A549 (cell line): ENCODE data around the gene ECI1. TPM values are rescaled to one million over a fixed set of nuclear protein-coding genes. Genes with fewer than 3 reads are reported as not detected.

ENCODE experiments used
- ATAC-seq, 2 experiments: fragments of 200-7000 bp in 1 of 2; fragments of >200 bp in 1 of 2; cut with Nextera tagmentation in 1 of 2; cut with Tn5 transposase in 1 of 2; 3 replicates each; pipeline versions ENCODE4 v1.8.0 to v1.9.1; 2018 to 2020; ENCODE audit warnings: mild to moderate bottlenecking in 1 of 2, moderate library complexity in 1 of 2
- CTCF ChIA-PET: fragments of 300-600 bp; sonication (Branson Sonifier 250); formaldehyde crosslinking; extraction: SDS; loops from one replicate; lab custom pipeline; 2021; ENCODE audit warnings: antibody characterized with exemption, inconsistent platforms; lab: Yijun Ruan, JAX
- POLR2A ChIA-PET: fragments of 350-600 bp; formaldehyde crosslinking; extraction: SDS; loops from one replicate; lab custom pipeline; 2021; ENCODE audit warnings: antibody characterized with exemption, inconsistent platforms; lab: Yijun Ruan, JAX
- DNase-seq, 2 experiments: peaks; one replicate each; pipeline versions ENCODE4 v3.0.0 to v3.0.0-alpha.2; 2011 to 2016; ENCODE audit warnings: low read depth in 1 of 2, low spot score in 1 of 2
- FAIRE-seq: peaks from 2 replicates; lab custom pipeline; 2011; peaks lifted over from hg19 to GRCh38; lab: Jason Lieb, UNC
- H3K27ac ChIP-seq, 2 experiments: fragments of >200 bp; sonication (Bioruptor Twin); formaldehyde crosslinking; 3 replicates each; pipeline ENCODE4 v1.5.1; 2016 to 2017
- H3K4me1 ChIP-seq: fragments of >200 bp; sonication (Bioruptor Twin); formaldehyde crosslinking; 3 replicates; pipeline ENCODE4 v1.6.1; 2016
- H3K4me2 ChIP-seq: fragments of >200 bp; sonication (Bioruptor Twin); formaldehyde crosslinking; 3 replicates; pipeline ENCODE4 v1.6.1; 2016
- H3K4me3 ChIP-seq: fragments of >200 bp; sonication (Bioruptor Twin); formaldehyde crosslinking; 3 replicates; pipeline ENCODE4 v1.5.1; 2016
- H3K9me3 ChIP-seq: fragments of >200 bp; sonication (Bioruptor Twin); formaldehyde crosslinking; 3 replicates; pipeline ENCODE4 v1.6.1; 2016
- CEBPB ChIP-seq, 2 experiments: fragments of >200 bp in 1 of 2; sonication (Bioruptor Twin) in 1 of 2; formaldehyde crosslinking in 1 of 2; IDR thresholded peaks; 2 replicates each; pipeline ENCODE4 v1.6.1; 2012 to 2016
- CHD4 ChIP-seq: fragments of 200-600 bp; sonication (generic); IDR thresholded peaks from 2 replicates; pipeline ENCODE4 v1.6.1; 2016; ENCODE audit warnings: antibody characterized with exemption, mild to moderate bottlenecking, borderline replicate concordance
- EP300 ChIP-seq, 2 experiments: fragments of >200 bp; sonication (Bioruptor Twin); formaldehyde crosslinking; IDR thresholded peaks; 2 replicates in 1 of 2; 3 replicates in 1 of 2; pipeline ENCODE4 v1.6.1; 2016 to 2017
- ESRRA ChIP-seq: fragments of 150-350 bp; IDR thresholded peaks from 2 replicates; pipeline ENCODE4 v1.6.1; 2014; ENCODE audit warnings: mild to moderate bottlenecking, low read length, borderline replicate concordance
- FOSB ChIP-seq: fragments of 250-450 bp; sonication (Bioruptor Pico); IDR thresholded peaks from 2 replicates; pipeline ENCODE4 v1.5.0; 2020; ENCODE audit warnings: mild to moderate bottlenecking, moderate library complexity
- HOXB13 ChIP-seq: fragments of 250-450 bp; sonication (Bioruptor Pico); IDR thresholded peaks from 2 replicates; pipeline ENCODE4 v1.5.0; 2020; ENCODE audit warnings: low read depth, mild to moderate bottlenecking, moderate library complexity
- JUN ChIP-seq, 2 experiments: fragments of >200 bp; sonication (Bioruptor Twin); formaldehyde crosslinking; IDR thresholded peaks; 2 replicates in 1 of 2; 3 replicates in 1 of 2; pipeline ENCODE4 v1.6.1; 2016 to 2017
- KDM1A ChIP-seq: fragments of 200-600 bp; sonication (generic); IDR thresholded peaks from 2 replicates; pipeline ENCODE4 v1.6.1; 2016; ENCODE audit warnings: low read depth, mild to moderate bottlenecking
- MAFK ChIP-seq: fragments of 450-650 bp; IDR thresholded peaks from 2 replicates; pipeline ENCODE4 v1.6.1; 2014; ENCODE audit not compliant: partially characterized antibody
- MYC ChIP-seq: IDR thresholded peaks from 2 replicates; pipeline ENCODE4 v1.6.1; 2012; ENCODE audit warnings: mild to moderate bottlenecking, inconsistent platforms, low read length, improper control_type of control experiment, borderline replicate concordance
- NFE2L2 ChIP-seq: fragments of 150-350 bp; conservative IDR thresholded peaks from 2 replicates; pipeline ENCODE4 v1.6.1; 2014; ENCODE audit warnings: low read length
- NR3C1 ChIP-seq: fragments of >200 bp; sonication (Bioruptor Twin); formaldehyde crosslinking; IDR thresholded peaks from 3 replicates; pipeline ENCODE4 v1.6.1; 2017
- RAD21 ChIP-seq, 2 experiments: fragments of >200 bp in 1 of 2; sonication (Bioruptor Twin) in 1 of 2; formaldehyde crosslinking in 1 of 2; IDR thresholded peaks in 1 of 2; conservative IDR thresholded peaks in 1 of 2; 2 replicates in 1 of 2; 3 replicates in 1 of 2; pipeline ENCODE4 v1.6.1; 2012 to 2018; ENCODE audit warnings: inconsistent platforms in 1 of 2
- RNF2 ChIP-seq: fragments of 200-600 bp; sonication (generic); IDR thresholded peaks from 2 replicates; pipeline ENCODE4 v1.6.1; 2016; ENCODE audit warnings: low read depth, mild to moderate bottlenecking, antibody characterized with exemption, moderate library complexity, borderline replicate concordance
- ZFP36 ChIP-seq: fragments of 450-650 bp; IDR thresholded peaks from 2 replicates; pipeline ENCODE4 v1.6.1; 2014; ENCODE audit warnings: borderline replicate concordance; ENCODE audit not compliant: partially characterized antibody
- WGBS: methylation state at CpG from one replicate; pipeline ENCODE4 v1.1.6; 2017; ENCODE audit errors: missing lambda C conversion rate; 5-methylcytosine and 5-hydroxymethylcytosine counted together
- polyA plus RNA-seq, 4 experiments: library from polyadenylated mRNA; depleted of rRNA in 3 of 4; stranded (reverse); fragments of >200 nt; fragmentation: RNase III in 1 of 4; extraction: RNeasy Plus Mini Kit Qiagen cat#74134 plus additional on column Dnase treatment in 1 of 4; gene quantifications; 2 replicates in 3 of 4; 3 replicates in 1 of 4; pipeline ENCODE4 v1.2.3, GENCODE V29; 2011 to 2017
- TF ChIP-seq, protein P1 (sequence below): IDR thresholded peaks from 2 replicates; pipeline ENCODE4 v1.6.1; 2012
- TF ChIP-seq, protein P2 (sequence below): fragments of 450-650 bp; IDR thresholded peaks from 2 replicates; pipeline ENCODE4 v1.6.1; 2014; ENCODE audit warnings: antibody characterized with exemption
- TF ChIP-seq, protein P3 (sequence below): fragments of 250-450 bp; sonication (Bioruptor Pico); IDR thresholded peaks from 2 replicates; pipeline ENCODE4 v1.5.0; 2021; ENCODE audit warnings: mild to moderate bottlenecking, moderate library complexity, borderline replicate concordance

The ECI1 gene
- polyA plus RNA-seq, 2 of the 4 experiments (the other 2 are of a cell fraction): 41.5 to 47.9 TPM

DNA sequence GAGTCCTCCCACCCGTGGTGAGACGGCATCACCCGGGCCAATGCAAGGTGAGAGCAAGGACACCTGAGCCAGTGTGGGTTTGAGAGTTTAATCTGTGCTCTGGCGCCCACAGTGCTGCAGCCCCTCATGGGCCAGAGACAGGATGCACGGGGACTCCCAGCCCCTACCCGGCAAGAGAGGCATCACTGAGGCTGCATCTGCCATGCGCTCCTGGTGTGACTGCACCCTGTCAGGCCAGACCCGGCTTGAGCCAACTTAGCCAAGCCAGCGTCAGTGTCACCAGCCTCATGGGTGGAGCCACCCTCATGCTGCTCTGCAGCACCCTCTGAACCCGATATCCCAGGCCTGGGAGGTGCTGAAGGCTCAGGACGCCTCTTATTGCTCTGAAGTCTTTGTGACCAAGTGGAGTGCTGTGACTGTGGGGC, 39.5 kb downstream of the ECI1 start:
- DNase-seq (no peak), FAIRE-seq (no peak), ATAC-seq (no peak)
- WGBS: 86% methylated on average over 11 of the region's 11 CpGs
- peak overlapping the region; percentile 100 for H3K4me2 ChIP-seq
- POLR2A ChIA-PET: interaction anchor here (1.8 kb wide), 1 partner anchor 57 kb away, joined by 8 read pairs; the partner anchor contains the start of gene TRAF7
- H3K4me3 ChIP-seq: no peak overlapping the region
- peaks cover 30% of the 10 kb centered on the region for H3K4me1 ChIP-seq
- TF ChIP-seq, protein P1, sequence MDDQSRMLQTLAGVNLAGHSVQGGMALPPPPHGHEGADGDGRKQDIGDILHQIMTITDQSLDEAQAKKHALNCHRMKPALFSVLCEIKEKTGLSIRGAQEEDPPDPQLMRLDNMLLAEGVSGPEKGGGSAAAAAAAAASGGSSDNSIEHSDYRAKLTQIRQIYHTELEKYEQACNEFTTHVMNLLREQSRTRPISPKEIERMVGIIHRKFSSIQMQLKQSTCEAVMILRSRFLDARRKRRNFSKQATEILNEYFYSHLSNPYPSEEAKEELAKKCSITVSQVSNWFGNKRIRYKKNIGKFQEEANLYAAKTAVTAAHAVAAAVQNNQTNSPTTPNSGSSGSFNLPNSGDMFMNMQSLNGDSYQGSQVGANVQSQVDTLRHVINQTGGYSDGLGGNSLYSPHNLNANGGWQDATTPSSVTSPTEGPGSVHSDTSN: peak; percentile 21; the same call in 1 of the 2 replicates
- no peak for TF ChIP-seq MYC
- peak overlapping the region in 1 of 2 experiments; percentile 15; a peak in 2 of 6 replicates for H3K27ac ChIP-seq
- CTCF ChIA-PET: interaction anchor here (0.8 to 1.3 kb wide), 4 partner anchors 14 to 289 kb away, joined by 3 to 6 read pairs (median 3); no protein-coding TSS in a partner anchor
- no peaks in the 10 kb centered on the region for H3K9me3 ChIP-seq

DNA sequence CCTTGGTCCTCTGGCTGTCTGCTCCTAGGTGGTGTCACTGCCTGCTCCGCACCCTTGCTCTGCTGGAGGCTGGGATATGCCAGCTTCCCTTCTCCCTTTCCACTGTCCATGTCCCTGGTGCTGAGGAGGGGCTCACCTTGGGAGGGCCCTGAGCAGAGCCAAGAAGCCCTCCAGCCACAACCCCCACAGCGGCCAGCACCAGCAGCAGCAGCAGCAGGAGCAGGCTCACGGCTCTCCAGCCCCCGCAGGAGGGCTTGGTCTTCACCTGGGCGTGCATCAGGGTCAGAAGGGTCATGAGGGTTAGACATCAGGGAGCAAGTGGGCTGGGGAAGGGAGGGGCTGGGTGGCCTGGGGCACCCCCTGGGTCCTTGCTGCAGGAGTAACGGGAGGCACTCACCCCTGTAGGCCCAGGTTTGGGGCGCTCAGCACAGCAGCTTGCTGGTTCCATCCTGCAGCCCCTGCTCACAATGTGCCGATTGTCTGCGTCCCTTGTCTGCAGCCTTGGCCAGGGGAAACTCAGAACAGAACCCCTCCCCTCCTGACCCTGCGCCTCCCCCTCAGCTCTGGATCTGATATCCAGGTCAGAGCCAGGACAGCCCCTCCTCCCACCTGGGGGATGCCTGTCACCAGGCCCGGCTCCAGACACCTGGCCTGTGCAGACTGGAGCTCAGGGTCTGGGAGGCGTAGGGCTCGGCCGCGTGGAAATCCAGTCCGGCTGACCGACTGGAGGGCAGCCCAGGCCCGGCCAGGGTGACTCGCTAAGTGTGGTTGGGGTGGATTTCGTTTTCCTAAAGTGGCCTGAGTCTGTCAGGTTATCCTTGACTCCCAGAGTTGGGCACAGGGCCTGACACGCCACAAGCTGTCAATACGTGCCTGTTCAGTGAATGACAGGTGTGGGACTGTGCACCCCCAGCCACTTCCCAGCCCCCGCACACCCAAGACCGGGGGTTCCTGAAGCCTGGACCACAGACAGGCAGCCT, 40.7 kb downstream of the ECI1 start, which contains the start of gene BRICD5:
TSS of gene BRICD5 (minus strand) at position 478 of the 980 bp plus-strand sequence. CDS start at position 448, 30 bp downstream.
- no peak for DNase-seq
- CTCF ChIA-PET: interaction anchor here (0.8 to 4.8 kb wide), 2 partner anchors 16 kb away, joined by 6 to 28 read pairs; no protein-coding TSS in a partner anchor
- TF ChIP-seq NFE2L2 (no peak), JUN (IDR thresholded peaks at IDR 0.05) (peak in 1 of 2 experiments; percentile 15; a peak in 1 of 5 replicates), MYC (no peak), RAD21 (conservative IDR thresholded peaks at IDR 0.05 in 1 of 2, IDR thresholded peaks at IDR 0.05 in 1 of 2) (no peak), ESRRA (no peak), MAFK (no peak), EP300 (IDR thresholded peaks at IDR 0.05) (no peak), FOSB (CRISPR knock-in tag) (no peak), CHD4 (no peak), NR3C1 (no peak), RNF2 (no peak), CEBPB (IDR thresholded peaks at IDR 0.05) (no peak), KDM1A (no peak), HOXB13 (no peak), ZFP36 (no peak)
- TF ChIP-seq, protein P1: peak; percentile 9
- TF ChIP-seq, protein P2, sequence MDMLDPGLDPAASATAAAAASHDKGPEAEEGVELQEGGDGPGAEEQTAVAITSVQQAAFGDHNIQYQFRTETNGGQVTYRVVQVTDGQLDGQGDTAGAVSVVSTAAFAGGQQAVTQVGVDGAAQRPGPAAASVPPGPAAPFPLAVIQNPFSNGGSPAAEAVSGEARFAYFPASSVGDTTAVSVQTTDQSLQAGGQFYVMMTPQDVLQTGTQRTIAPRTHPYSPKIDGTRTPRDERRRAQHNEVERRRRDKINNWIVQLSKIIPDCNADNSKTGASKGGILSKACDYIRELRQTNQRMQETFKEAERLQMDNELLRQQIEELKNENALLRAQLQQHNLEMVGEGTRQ: no peak
- TF ChIP-seq, protein P3, sequence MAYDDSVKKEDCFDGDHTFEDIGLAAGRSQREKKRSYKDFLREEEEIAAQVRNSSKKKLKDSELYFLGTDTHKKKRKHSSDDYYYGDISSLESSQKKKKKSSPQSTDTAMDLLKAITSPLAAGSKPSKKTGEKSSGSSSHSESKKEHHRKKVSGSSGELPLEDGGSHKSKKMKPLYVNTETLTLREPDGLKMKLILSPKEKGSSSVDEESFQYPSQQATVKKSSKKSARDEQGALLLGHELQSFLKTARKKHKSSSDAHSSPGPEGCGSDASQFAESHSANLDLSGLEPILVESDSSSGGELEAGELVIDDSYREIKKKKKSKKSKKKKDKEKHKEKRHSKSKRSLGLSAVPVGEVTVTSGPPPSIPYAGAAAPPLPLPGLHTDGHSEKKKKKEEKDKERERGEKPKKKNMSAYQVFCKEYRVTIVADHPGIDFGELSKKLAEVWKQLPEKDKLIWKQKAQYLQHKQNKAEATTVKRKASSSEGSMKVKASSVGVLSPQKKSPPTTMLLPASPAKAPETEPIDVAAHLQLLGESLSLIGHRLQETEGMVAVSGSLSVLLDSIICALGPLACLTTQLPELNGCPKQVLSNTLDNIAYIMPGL (CRISPR knock-in tag): no peak
- TF ChIP-seq, all 56 proteins: peak for 2
- 75% methylated on average over 14 of the region's 24 CpGs for WGBS
- ATAC-seq (no peak), FAIRE-seq (no peak)
- H3K9me3 ChIP-seq: no peaks in the 10 kb centered on the region
- H3K4me1 ChIP-seq: peaks cover 31% of the 10 kb centered on the region
- POLR2A ChIA-PET: interaction anchor here (1.8 kb wide), 1 partner anchor 55 kb away, joined by 8 read pairs; the partner anchor contains the start of gene TRAF7
- no peak within 1 kb of the TSS for H3K4me3 ChIP-seq
- H3K27ac ChIP-seq: peak within 1 kb of the TSS in 1 of 2 experiments; percentile 20; a peak in 1 of 6 replicates
- H3K4me2 ChIP-seq: no peak within 1 kb of the TSS
